ENCODE results near the gene CHST1.

CHST1 gene

GRCh38 chr11:45665206-45665932, at the start of gene CHST1:
CHST1 (minus strand) TSS chr11:45665622; CDS start chr11:45650923, 14,699 bp downstream.
- DNase-seq = peak in 9 of 14 donors; percentile 26 to 80 (median 48)

GRCh38 chr11:45713573-45713972, 48.2 kb upstream of the CHST1 start:
- DNase-seq = no peak

- DNase-seq = peak in 2 of 14 donors; percentile 9 to 14
Measured at GRCh38 chr11:45710561-45710960, 45.1 kb upstream of the CHST1 start.

GRCh38 chr11:45708887-45709663, 43.7 kb upstream of the CHST1 start:
- DNase-seq = no peak

GRCh38 chr11:45704635-45705034, 39.2 kb upstream of the CHST1 start:
- no peak for DNase-seq

- no peak for DNase-seq
Measured at GRCh38 chr11:45704133-45704532, 38.7 kb upstream of the CHST1 start.

- DNase-seq = no peak
Measured at GRCh38 chr11:45702511-45702910, 37.1 kb upstream of the CHST1 start.

- no peak for DNase-seq
Measured at GRCh38 chr11:45698777-45699497, 33.5 kb upstream of the CHST1 start.

GRCh38 chr11:45692808-45693453, 27.5 kb upstream of the CHST1 start:
- DNase-seq = no peak

- DNase-seq = no peak
Measured at GRCh38 chr11:45688472-45689033, 23.1 kb upstream of the CHST1 start.

- no peak for DNase-seq
Measured at GRCh38 chr11:45687836-45688235, 22.4 kb upstream of the CHST1 start.

- no peak for DNase-seq
Measured at GRCh38 chr11:45685964-45686537, 20.6 kb upstream of the CHST1 start.

- no peak for DNase-seq
Measured at GRCh38 chr11:45684440-45684839, 19.0 kb upstream of the CHST1 start.

- no peak for DNase-seq
Measured at GRCh38 chr11:45683271-45684058, 18.0 kb upstream of the CHST1 start.

- DNase-seq = no peak
Measured at GRCh38 chr11:45679806-45680205, 14.4 kb upstream of the CHST1 start.

GRCh38 chr11:45678976-45679375, 13.6 kb upstream of the CHST1 start:
- DNase-seq = no peak

GRCh38 chr11:45677770-45678512, 12.5 kb upstream of the CHST1 start:
- DNase-seq = no peak

GRCh38 chr11:45676522-45677095, 11.2 kb upstream of the CHST1 start:
- DNase-seq = no peak

GRCh38 chr11:45675646-45676045, 10.2 kb upstream of the CHST1 start:
- DNase-seq = peak in 1 of 14 donors; percentile 34

Data from C1 segment of cervical spinal cord (tissue), 14 donors.